Kidney (tissue), 14 donors: ENCODE results near the gene PTH1R. TPM values are rescaled to one million over a fixed set of nuclear protein-coding genes. Genes with fewer than 3 reads are reported as not detected.
A peak's percentile ranks its signal among the peaks of the same experiment; 100 is the strongest.

Experiments used
- DNase-seq, 5 donors: peaks; one replicate each; pipeline ENCODE4 v3.0.0-alpha.2; 2013 to 2020
- FAIRE-seq: peaks from 2 replicates; lab custom pipeline; 2012; peaks lifted over from hg19 to GRCh38; lab: Jason Lieb, UNC
- H3K27ac ChIP-seq, 2 donors: one replicate each; pipeline ENCODE4 v1.7.0; 2013; ENCODE audit warnings: low read depth in 2 of 2, low read length in 2 of 2, inconsistent platforms in 1 of 2
- H3K27me3 ChIP-seq: one replicate; pipeline ENCODE4 v1.7.1; 2013; ENCODE audit warnings: low read length, inconsistent platforms; ENCODE audit not compliant: control insufficient read depth, insufficient read depth
- H3K36me3 ChIP-seq, 3 donors: one replicate each; pipeline versions ENCODE4 v1.7.0 to v1.7.1; 2013; ENCODE audit warnings: low read length in 3 of 3, control low read depth in 1 of 3, inconsistent platforms in 1 of 3; ENCODE audit not compliant: insufficient read depth in 3 of 3, control insufficient read depth in 2 of 3
- H3K4me1 ChIP-seq, 3 donors: one replicate each; pipeline versions ENCODE4 v1.7.0 to v1.7.1; 2013; ENCODE audit warnings: low read length in 3 of 3, inconsistent platforms in 1 of 3, low read depth in 1 of 3; ENCODE audit not compliant: control insufficient read depth in 2 of 3, insufficient read depth in 2 of 3
- H3K4me3 ChIP-seq, 3 donors: one replicate each; pipeline versions ENCODE4 v1.7.0 to v1.8.1; 2013; ENCODE audit warnings: low read length in 3 of 3, control low read depth in 1 of 3, inconsistent platforms in 1 of 3
- H3K9ac ChIP-seq, 3 donors: one replicate each; pipeline versions ENCODE4 v1.7.0 to v1.7.1; 2013; ENCODE audit warnings: low read length in 3 of 3, control low read depth in 1 of 3, inconsistent platforms in 1 of 3
- H3K9me3 ChIP-seq, 3 donors: one replicate each; pipeline versions ENCODE4 v1.7.0 to v1.7.1; 2013; ENCODE audit warnings: low read length in 3 of 3, control low read depth in 1 of 3, inconsistent platforms in 1 of 3; ENCODE audit not compliant: control insufficient read depth in 2 of 3, insufficient read depth in 1 of 3
- CTCF ChIP-seq: IDR thresholded peaks from 3 replicates; pipeline ENCODE4 v1.5.1; 2012; ENCODE audit warnings: mild to moderate bottlenecking, moderate library complexity, borderline replicate concordance; ENCODE audit not compliant: insufficient read depth; ENCODE audit errors: extremely low read depth
- intact Hi-C: fragments of 100-400 bp; cut with DNase I; formaldehyde crosslinking; loops from one replicate; pipeline ENCODE4 v1.11.1; 2022
- polyA plus RNA-seq: library from polyadenylated mRNA; stranded (reverse); fragments of 350-450 nt; fragmentation: Illumina TruSeq; extraction: RNeasy Lipid Tissue Mini Kit (QIAGEN cat#74804); gene quantifications from one replicate; pipeline ENCODE4 v1.2.3, GENCODE V29; 2014; ENCODE audit warnings: low read depth, low replicate concordance; ENCODE audit not compliant: insufficient read depth
- total RNA-seq: library from RNA; stranded (reverse); fragmentation: NEBNext Ultra II Directional; extraction: Animal tissue kit (Norgen Biotek cat#: 25700); gene quantifications from one replicate; pipeline ENCODE4 v1.2.1, GENCODE V29; 2021
- donor health status: control.
- donor health status: control.
- donor health status: control.
- donor health status: control.
- donor health status: control.
- donor health status: DM: yes; HTN: yes; CAD: no.
- donor health status: Normal renal cell carcinoma (clear cell type).

Gene PTH1R
- total and polyA plus RNA-seq, 2 donors from 2014 or later: 286 to 1,885 TPM

- no peaks in the 10 kb centered on the region for H3K9me3 ChIP-seq
Measured at GRCh38 chr3:46893146-46893748, 15.7 kb downstream of the PTH1R start.

GRCh38 chr3:46893763-46894162, 16.2 kb downstream of the PTH1R start:
- no peak overlapping the region for H3K4me3 ChIP-seq
- intact Hi-C loops: no loop called here
- H3K27me3 ChIP-seq: no peaks in the 10 kb centered on the region

More at GRCh38 chr3:46893146-46893748, 15.7 kb downstream of the PTH1R start:
- H3K9ac ChIP-seq: peak overlapping the region in 1 of 3 donors; percentile 60
- intact Hi-C loops: no loop called here
- H3K27ac ChIP-seq: peak overlapping the region; percentile 66 to 86
- FAIRE-seq: no peak
- DNase-seq: peak in 1 of 5 donors; percentile 77
- H3K36me3 ChIP-seq: peaks cover 0 to 26% (median 6%) of the 10 kb centered on the region in 3 donors
- H3K4me1 ChIP-seq: peaks cover 3 to 54% (median 47%) of the 10 kb centered on the region in 3 donors
- no peaks in the 10 kb centered on the region for H3K27me3 ChIP-seq
- no peak for TF ChIP-seq CTCF
- peak overlapping the region in 1 of 3 donors; percentile 54 for H3K4me3 ChIP-seq

GRCh38 chr3:46894256-46894655, 16.7 kb downstream of the PTH1R start:
- intact Hi-C loops: no loop called here
- peak in 1 of 5 donors; percentile 46 for DNase-seq

More at GRCh38 chr3:46893763-46894162, 16.2 kb downstream of the PTH1R start:
- no peak for TF ChIP-seq CTCF
- Histone ChIP-seq H3K4me1 (peaks cover 3 to 54% (median 43%) of the 10 kb centered on the region in 3 donors), H3K36me3 (peaks cover 0 to 26% (median 6%) of the 10 kb centered on the region in 3 donors), H3K27ac (peak overlapping the region in 1 of 2 donors; percentile 48), H3K9ac (peak overlapping the region in 1 of 3 donors; percentile 60), H3K9me3 (no peaks in the 10 kb centered on the region)
- DNase-seq (peak in 1 of 5 donors; percentile 68), FAIRE-seq (no peak)

More at GRCh38 chr3:46894256-46894655, 16.7 kb downstream of the PTH1R start:
- Histone ChIP-seq H3K36me3 (peaks cover 0 to 26% (median 6%) of the 10 kb centered on the region in 3 donors), H3K9me3 (no peaks in the 10 kb centered on the region), H3K27me3 (no peaks in the 10 kb centered on the region), H3K4me3 (no peak overlapping the region), H3K27ac (no peak overlapping the region), H3K4me1 (peaks cover 3 to 50% (median 41%) of the 10 kb centered on the region in 3 donors), H3K9ac (peak overlapping the region in 1 of 3 donors; percentile 26)
- TF ChIP-seq CTCF: no peak
- FAIRE-seq: no peak
